Measurements from ENCODE around the gene CREB1.

DNA sequence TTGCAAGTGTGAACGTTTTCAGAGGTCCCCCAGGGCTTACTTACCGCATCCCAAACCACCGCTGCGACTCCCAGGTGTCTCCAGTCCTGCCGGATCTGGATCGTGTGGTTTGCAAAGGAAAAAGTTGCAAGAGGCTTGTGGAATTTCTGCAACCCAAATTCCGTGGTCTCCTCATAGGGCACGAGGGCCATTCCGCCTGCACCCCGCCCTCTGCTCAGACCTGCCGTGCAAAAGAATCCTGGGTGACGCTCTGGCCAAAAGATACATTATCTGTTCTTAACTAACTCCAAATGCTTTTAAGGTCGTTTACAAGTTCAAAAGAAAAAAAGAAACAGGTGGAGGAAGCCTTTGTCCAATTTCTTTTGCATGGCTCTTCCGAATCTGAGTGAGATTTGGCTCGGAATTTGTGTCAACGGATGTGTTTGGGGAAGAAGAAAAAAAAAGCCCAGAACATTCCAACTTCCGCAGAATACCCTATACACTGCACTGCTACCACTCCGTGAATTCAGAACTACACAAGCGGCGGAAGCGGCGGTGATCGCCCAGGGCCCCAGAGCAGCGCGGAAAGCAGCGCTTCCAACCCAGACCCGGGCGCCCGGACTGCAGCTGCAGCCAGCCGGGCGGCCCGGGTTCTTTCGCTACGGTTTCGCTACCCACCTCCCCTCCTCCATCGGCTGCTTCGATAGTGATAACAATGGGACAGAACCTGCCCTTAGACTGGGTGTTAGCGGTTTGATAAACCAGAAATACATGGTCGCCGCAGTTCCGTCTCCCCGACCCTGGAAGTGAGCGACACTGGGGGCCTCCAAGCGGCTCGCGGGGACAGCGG lies 94.6 kb downstream of the CREB1 start:
- TF ChIP-seq EZH2phosphoT487 (IDR thresholded peaks at IDR 0.05; ENCODE audit: borderline replicate concordance, low read length), result no peak
- TF ChIP-seq, protein P1, sequence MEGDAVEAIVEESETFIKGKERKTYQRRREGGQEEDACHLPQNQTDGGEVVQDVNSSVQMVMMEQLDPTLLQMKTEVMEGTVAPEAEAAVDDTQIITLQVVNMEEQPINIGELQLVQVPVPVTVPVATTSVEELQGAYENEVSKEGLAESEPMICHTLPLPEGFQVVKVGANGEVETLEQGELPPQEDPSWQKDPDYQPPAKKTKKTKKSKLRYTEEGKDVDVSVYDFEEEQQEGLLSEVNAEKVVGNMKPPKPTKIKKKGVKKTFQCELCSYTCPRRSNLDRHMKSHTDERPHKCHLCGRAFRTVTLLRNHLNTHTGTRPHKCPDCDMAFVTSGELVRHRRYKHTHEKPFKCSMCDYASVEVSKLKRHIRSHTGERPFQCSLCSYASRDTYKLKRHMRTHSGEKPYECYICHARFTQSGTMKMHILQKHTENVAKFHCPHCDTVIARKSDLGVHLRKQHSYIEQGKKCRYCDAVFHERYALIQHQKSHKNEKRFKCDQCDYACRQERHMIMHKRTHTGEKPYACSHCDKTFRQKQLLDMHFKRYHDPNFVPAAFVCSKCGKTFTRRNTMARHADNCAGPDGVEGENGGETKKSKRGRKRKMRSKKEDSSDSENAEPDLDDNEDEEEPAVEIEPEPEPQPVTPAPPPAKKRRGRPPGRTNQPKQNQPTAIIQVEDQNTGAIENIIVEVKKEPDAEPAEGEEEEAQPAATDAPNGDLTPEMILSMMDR (conservative IDR thresholded peaks at IDR 0.05; ENCODE audit: low read depth, low read length), result no peak

All from PC-3 (cell line).